Upper lobe of left lung (tissue), 4 donors: ENCODE measurements around the gene SGPL1.

Source experiments
- EP300 ChIP-seq, 4 donors: sonication (generic); formaldehyde crosslinking; IDR thresholded peaks; one replicate each; pipeline ENCODE4 v1.5.1; 2017; ENCODE audit warnings: antibody characterized with exemption in 4 of 4, control low read depth in 2 of 4
- POLR2A ChIP-seq, 4 donors: fragments of 450-650 bp; IDR thresholded peaks; one replicate each; pipeline ENCODE4 v1.5.1; 2016 to 2017; ENCODE audit warnings: antibody characterized with exemption in 4 of 4, mild to moderate bottlenecking in 2 of 4
- POLR2AphosphoS5 ChIP-seq, 2 donors: sonication (generic); formaldehyde crosslinking; IDR thresholded peaks; one replicate each; pipeline ENCODE4 v1.5.1; 2017; ENCODE audit warnings: antibody characterized with exemption in 2 of 2
- TF ChIP-seq, protein P1 (sequence below), 6 experiments: fragments of 450-650 bp in 4 of 6; fragments of 200-600 bp in 2 of 6; sonication (generic) in 2 of 6; IDR thresholded peaks; one replicate each; pipeline ENCODE4 v1.5.1; 2016 to 2019; ENCODE audit warnings: antibody characterized with exemption in 6 of 6

DNA sequence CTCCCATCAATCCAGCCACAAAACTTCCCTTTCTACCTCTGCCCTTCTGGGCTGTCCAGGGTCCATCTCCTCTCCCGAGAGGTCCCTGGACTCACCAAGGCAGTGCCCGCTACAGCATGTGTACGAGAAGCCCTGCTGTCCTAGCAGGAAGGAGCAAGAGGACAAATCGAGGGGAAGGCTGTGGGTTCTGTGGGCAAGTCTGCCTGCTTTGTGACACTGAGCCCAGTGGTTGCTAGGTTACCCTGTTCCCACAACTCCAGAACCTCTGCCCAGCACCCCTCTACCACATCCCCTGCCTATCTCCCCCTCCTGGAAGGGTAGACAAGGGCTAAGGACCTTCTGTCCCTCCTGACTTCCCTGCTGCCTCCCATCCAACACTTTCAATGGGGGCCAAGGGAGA, 30.6 kb upstream of the SGPL1 start, which contains the start of gene TBATA:
- TF ChIP-seq, protein P1, sequence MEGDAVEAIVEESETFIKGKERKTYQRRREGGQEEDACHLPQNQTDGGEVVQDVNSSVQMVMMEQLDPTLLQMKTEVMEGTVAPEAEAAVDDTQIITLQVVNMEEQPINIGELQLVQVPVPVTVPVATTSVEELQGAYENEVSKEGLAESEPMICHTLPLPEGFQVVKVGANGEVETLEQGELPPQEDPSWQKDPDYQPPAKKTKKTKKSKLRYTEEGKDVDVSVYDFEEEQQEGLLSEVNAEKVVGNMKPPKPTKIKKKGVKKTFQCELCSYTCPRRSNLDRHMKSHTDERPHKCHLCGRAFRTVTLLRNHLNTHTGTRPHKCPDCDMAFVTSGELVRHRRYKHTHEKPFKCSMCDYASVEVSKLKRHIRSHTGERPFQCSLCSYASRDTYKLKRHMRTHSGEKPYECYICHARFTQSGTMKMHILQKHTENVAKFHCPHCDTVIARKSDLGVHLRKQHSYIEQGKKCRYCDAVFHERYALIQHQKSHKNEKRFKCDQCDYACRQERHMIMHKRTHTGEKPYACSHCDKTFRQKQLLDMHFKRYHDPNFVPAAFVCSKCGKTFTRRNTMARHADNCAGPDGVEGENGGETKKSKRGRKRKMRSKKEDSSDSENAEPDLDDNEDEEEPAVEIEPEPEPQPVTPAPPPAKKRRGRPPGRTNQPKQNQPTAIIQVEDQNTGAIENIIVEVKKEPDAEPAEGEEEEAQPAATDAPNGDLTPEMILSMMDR (IDR thresholded peaks at IDR 0.05) = no peak
- TF ChIP-seq POLR2AphosphoS5 (IDR thresholded peaks at IDR 0.05) = no peak
- TF ChIP-seq POLR2A (IDR thresholded peaks at IDR 0.05) = no peak
- TF ChIP-seq EP300 (IDR thresholded peaks at IDR 0.05) = no peak
